ELR (cell line): ENCODE results near the gene ACP4.
A peak's percentile ranks its signal among the peaks of the same experiment; 100 is the strongest.
"Not testable (repeated sequence)": the region's sequence is repeated elsewhere in the genome, so short reads cannot be mapped to it uniquely, and the experiment has no call there.

Experiments
- DNase-seq: peaks from one replicate; pipeline ENCODE4 v3.0.0-alpha.2; 2015; ENCODE audit warnings: low read depth

The ACP4 gene

GRCh38 chr19:50797781-50798658, 7.8 kb downstream of the ACP4 start:
- DNase-seq: no peak

- DNase-seq: no peak
These were observed 8.7 kb downstream of the ACP4 start for GRCh38 chr19:50798659-50799546.

- DNase-seq: no peak
These were observed 9.3 kb downstream of the ACP4 start for GRCh38 chr19:50799547-50799851.

GRCh38 chr19:50801107-50801506, 10.9 kb downstream of the ACP4 start:
- DNase-seq: no peak

- DNase-seq: peak; percentile 40
These were observed 13.6 kb downstream of the ACP4 start for GRCh38 chr19:50803633-50804419.

- peak; percentile 99 for DNase-seq
These were observed 14.4 kb downstream of the ACP4 start for GRCh38 chr19:50804420-50805272.

- DNase-seq: no peak
These were observed 18.6 kb downstream of the ACP4 start for GRCh38 chr19:50808856-50809255.

GRCh38 chr19:50811622-50812238, 21.5 kb downstream of the ACP4 start:
- DNase-seq: not testable (repeated sequence)

GRCh38 chr19:50812474-50812873, 22.3 kb downstream of the ACP4 start:
- no peak for DNase-seq

GRCh38 chr19:50814883-50815282, 24.7 kb downstream of the ACP4 start:
- DNase-seq: no peak

- DNase-seq: no peak
These were observed 25.2 kb downstream of the ACP4 start for GRCh38 chr19:50815439-50815838.

- DNase-seq: no peak
These were observed 28.0 kb downstream of the ACP4 start for GRCh38 chr19:50817941-50818858.

GRCh38 chr19:50818859-50819472, 28.8 kb downstream of the ACP4 start:
- no peak for DNase-seq

GRCh38 chr19:50819636-50820035, 29.4 kb downstream of the ACP4 start:
- no peak for DNase-seq

GRCh38 chr19:50820086-50820485, 29.9 kb downstream of the ACP4 start:
- no peak for DNase-seq

GRCh38 chr19:50820549-50821247, 30.5 kb downstream of the ACP4 start:
- DNase-seq: no peak

GRCh38 chr19:50821248-50821612, 31.0 kb downstream of the ACP4 start:
- DNase-seq: no peak

GRCh38 chr19:50821622-50822021, 31.4 kb downstream of the ACP4 start:
- no peak for DNase-seq
